Mammary epithelial cell (primary cell): ENCODE results near the gene BMPR2.

ENCODE experiments used
- EZH2 ChIP-seq: IDR thresholded peaks from 2 replicates; pipeline ENCODE4 v1.6.1; 2012; ENCODE audit warnings: low read length, inconsistent platforms, borderline replicate concordance
- TF ChIP-seq, protein P1 (sequence below), 2 donors: IDR thresholded peaks in 1 of 2; conservative IDR thresholded peaks in 1 of 2; 2 replicates each; pipeline ENCODE4 v1.5.1; 2011 to 2012; ENCODE audit warnings: inconsistent platforms in 2 of 2, low read length in 2 of 2, mild to moderate bottlenecking in 2 of 2, control low read depth in 1 of 2, low read depth in 1 of 2; ENCODE audit not compliant: insufficient read depth in 1 of 2; ENCODE audit errors: extremely low read depth in 1 of 2

DNA sequence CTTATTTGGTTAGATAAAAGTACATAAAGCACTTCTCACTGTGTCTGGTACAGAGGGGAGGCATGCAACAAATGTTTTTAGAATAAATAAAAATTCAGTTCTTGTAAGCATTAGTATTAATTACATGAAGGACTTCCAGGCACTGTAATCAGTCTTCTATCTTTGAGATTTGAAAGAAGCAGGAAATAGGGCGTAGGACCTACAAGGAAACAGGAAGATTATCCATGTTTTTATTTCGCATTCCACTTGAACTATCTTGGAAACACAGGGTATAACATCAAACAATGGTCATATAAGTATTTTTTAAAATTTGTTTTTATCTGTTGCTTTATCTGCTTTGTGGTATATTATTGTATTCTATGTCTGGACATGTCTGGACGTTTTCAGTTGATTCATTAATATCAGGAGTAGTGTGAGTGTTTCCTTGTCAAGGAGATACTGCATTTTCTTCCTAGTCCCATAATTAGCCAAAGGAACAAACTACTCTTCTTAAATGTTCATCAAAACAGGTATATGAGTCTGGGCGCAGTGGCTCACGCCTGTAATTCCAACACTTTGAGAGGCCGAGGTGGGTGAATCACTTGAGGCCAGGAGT is 32.5 kb downstream of the BMPR2 start:
- TF ChIP-seq, protein P1, sequence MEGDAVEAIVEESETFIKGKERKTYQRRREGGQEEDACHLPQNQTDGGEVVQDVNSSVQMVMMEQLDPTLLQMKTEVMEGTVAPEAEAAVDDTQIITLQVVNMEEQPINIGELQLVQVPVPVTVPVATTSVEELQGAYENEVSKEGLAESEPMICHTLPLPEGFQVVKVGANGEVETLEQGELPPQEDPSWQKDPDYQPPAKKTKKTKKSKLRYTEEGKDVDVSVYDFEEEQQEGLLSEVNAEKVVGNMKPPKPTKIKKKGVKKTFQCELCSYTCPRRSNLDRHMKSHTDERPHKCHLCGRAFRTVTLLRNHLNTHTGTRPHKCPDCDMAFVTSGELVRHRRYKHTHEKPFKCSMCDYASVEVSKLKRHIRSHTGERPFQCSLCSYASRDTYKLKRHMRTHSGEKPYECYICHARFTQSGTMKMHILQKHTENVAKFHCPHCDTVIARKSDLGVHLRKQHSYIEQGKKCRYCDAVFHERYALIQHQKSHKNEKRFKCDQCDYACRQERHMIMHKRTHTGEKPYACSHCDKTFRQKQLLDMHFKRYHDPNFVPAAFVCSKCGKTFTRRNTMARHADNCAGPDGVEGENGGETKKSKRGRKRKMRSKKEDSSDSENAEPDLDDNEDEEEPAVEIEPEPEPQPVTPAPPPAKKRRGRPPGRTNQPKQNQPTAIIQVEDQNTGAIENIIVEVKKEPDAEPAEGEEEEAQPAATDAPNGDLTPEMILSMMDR (conservative IDR thresholded peaks at IDR 0.05 in 1 of 2, IDR thresholded peaks at IDR 0.05 in 1 of 2; ENCODE audit: extremely low read depth in 1 of 2, insufficient read depth in 1 of 2, low read depth in 1 of 2, low read length in 2 of 2), result no peak
- no peak for TF ChIP-seq EZH2
